T-helper 17 cell (primary cell): ENCODE results near the gene ANK2. TPM values are rescaled to one million over a fixed set of nuclear protein-coding genes. Genes with fewer than 3 reads are reported as not detected.

Experiments
- ATAC-seq: fragments of 150-1000 bp; cut with Tn5 transposase; 2 replicates; pipeline ENCODE4 v1.10.0; 2021; ENCODE audit warnings: mild to moderate bottlenecking, moderate library complexity
- DNase-seq, 3 donors: peaks; one replicate each; pipeline versions ENCODE4 v3.0.0 to v3.0.0-alpha.2; 2020 to 2021
- H3K9me3 ChIP-seq: one replicate; pipeline ENCODE4 v1.7.0; 2013; ENCODE audit warnings: low read length, mild to moderate bottlenecking; ENCODE audit not compliant: control insufficient read depth, poor library complexity, severe bottlenecking
- H3K27ac Mint-ChIP-seq: one replicate; pipeline ENCODE4 v1.8.0; 2022; ENCODE audit warnings: mild to moderate bottlenecking, moderate library complexity, mixed read lengths
- H3K27me3 Mint-ChIP-seq: one replicate; pipeline ENCODE4 v1.8.0; 2022; ENCODE audit warnings: mixed read lengths
- H3K36me3 Mint-ChIP-seq: one replicate; pipeline ENCODE4 v1.8.0; 2022; ENCODE audit warnings: low read depth, mixed read lengths
- H3K4me1 Mint-ChIP-seq: one replicate; pipeline ENCODE4 v1.8.0; 2022; ENCODE audit warnings: mild to moderate bottlenecking, mixed read lengths
- H3K4me3 Mint-ChIP-seq: one replicate; pipeline ENCODE4 v1.8.0; 2022; ENCODE audit warnings: mild to moderate bottlenecking, moderate library complexity, mixed read lengths
- total RNA-seq, 4 donors: library from RNA in 2 of 4; stranded (reverse) in 2 of 4; gene quantifications; one replicate each; pipeline ENCODE4 v1.2.3 and lab custom pipeline; 2022 to 2026

Gene ANK2
- total RNA-seq, 2 donors from 2014 or later = 0.25 to 1.2 TPM

DNA sequence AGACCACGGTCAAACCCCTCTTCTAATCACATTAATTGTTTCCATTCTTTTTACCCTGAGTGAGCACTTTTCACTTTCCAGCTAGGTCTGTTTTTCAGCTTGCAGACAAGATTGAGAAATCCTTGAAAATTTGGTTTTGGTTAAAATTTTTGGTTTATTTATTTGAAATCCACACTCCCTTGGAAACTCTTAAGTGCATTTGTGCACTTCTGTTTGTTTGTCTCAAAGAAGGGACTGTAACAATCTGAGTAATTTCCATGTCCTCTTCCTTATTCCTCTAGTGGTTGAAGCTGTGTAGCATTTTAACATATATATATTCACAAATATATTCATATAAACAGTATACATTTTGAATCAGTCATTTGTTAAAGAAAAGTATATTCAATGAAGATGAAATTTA is 333.3 kb downstream of the ANK2 start:
- no peaks in the 10 kb centered on the region for H3K9me3 ChIP-seq
- no peak for DNase-seq
- Mint-ChIP-seq H3K27me3 (peaks cover 26% of the 10 kb centered on the region), H3K4me3 (no peak overlapping the region), H3K36me3 (no peaks in the 10 kb centered on the region), H3K4me1 (peaks cover 4% of the 10 kb centered on the region), H3K27ac (no peak overlapping the region)
- ATAC-seq = no peak

DNA sequence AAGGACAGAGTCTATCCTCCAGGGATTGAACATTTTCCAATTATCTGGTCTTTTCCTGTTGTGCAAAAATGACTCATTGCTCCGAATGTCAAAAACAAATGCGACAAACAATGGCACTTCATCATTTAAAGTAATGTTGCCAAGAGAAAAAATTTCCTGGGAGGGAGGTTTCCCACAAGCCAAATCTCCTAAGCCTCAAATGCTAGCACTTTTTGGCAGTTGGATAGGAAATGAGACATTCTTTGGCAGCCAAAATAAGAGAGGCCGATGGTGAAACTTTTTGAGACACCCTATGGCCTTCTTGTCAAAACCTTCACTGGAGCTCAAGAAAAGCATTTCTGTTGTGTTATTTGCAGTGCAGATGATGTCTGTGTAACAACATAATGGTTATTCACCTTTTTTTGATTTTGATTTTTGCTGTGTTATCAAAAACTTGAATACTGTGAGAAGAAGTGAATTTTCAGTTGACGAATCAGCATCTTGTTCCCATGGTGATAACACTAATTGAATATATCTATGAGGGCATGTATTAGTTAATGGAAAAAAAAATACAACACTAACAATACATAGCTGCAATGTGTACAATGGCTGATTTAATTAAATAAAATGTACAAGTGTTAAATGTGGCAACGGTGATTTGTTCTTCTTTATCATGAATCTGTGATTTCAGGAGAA is 333.8 kb downstream of the ANK2 start:
- peaks cover 29% of the 10 kb centered on the region for H3K27me3 Mint-ChIP-seq
- DNase-seq = no peak
- ATAC-seq = no peak
- no peak overlapping the region for H3K27ac Mint-ChIP-seq
- peaks cover 3% of the 10 kb centered on the region for H3K36me3 Mint-ChIP-seq
- H3K4me3 Mint-ChIP-seq = no peak overlapping the region
- peaks cover 4% of the 10 kb centered on the region for H3K4me1 Mint-ChIP-seq
- H3K9me3 ChIP-seq = no peaks in the 10 kb centered on the region

DNA sequence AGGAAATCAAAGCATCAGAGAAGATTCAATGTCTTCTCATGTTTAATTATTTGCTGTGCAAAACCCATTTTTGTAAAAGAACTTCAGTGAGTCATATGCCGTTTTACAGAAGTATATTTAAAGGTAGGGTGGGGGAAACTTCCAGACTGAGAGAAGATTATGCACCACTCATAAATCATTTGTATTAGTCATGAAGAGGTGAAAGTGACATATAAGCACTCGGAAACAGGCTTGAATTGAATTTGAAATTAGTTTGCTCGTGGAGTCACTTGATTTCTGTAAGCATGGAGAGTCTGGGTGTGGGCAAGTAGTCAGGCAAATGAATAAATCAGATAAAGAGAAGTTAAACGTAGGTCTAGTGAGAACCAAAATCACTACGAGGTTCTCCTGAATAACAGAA is 335.1 kb downstream of the ANK2 start:
- no peak for ATAC-seq

DNA sequence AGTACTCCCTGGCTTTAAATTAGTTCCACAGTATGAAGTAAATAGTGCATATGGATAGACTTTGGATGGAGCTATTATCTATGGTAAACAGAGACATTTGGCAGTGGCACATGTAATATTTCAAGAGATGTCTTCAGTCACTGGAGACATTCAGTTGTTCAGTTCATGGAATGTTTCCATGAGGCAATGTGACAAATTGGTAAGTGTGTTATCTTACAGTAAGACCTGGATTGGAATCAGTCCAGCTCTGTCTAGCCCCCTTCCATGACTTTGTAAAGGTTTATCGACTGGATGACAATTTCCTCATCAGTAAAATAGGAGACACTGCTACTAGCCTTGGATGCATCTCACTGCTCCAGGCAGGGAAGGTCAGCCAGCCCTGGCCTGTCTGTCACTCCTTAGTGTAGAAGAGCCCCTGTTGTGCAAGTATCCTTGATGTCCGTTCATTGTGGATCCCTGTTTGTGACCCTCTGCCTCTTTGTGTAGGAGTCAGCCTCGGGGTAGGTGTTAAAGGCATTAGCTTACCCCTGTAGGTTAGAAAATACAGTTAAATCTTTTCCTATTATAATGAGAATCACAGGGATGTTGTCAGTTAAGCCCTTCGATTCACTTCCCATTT is 335.9 kb downstream of the ANK2 start:
- peaks cover 5% of the 10 kb centered on the region for H3K36me3 Mint-ChIP-seq
- no peak overlapping the region for H3K27ac Mint-ChIP-seq
- H3K9me3 ChIP-seq = no peaks in the 10 kb centered on the region
- peaks cover 4% of the 10 kb centered on the region for H3K4me1 Mint-ChIP-seq
- no peak overlapping the region for H3K4me3 Mint-ChIP-seq
- no peak for ATAC-seq
- peaks cover 41% of the 10 kb centered on the region for H3K27me3 Mint-ChIP-seq
- DNase-seq = no peak

More for the DNA sequence above, 335.1 kb downstream of the ANK2 start:
- no peaks in the 10 kb centered on the region for H3K9me3 ChIP-seq
- Mint-ChIP-seq H3K27ac (no peak overlapping the region), H3K27me3 (peaks cover 35% of the 10 kb centered on the region), H3K4me1 (peaks cover 4% of the 10 kb centered on the region), H3K4me3 (no peak overlapping the region), H3K36me3 (peaks cover 5% of the 10 kb centered on the region)
- no peak for DNase-seq

DNA sequence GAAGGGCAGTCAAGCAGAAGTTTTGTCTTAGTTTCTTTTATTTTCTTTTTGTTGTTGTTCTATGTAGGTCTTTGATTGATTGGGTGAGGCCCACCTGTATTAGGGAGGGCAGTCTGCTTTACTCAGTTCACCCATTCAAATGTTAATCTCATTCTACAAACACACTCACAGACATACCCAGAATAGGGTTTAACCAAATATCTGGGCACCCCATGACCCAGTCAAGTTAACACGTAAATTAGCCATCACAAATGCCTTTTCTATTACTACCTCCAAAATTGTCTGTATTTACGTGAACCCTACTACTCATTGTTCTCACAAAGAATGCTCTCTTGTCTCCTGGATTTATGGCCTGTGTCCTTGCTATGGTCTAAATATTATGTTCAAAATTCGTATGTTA is 339.7 kb downstream of the ANK2 start:
- Mint-ChIP-seq H3K36me3 (peaks cover 5% of the 10 kb centered on the region), H3K4me3 (no peak overlapping the region), H3K4me1 (peaks cover 4% of the 10 kb centered on the region), H3K27ac (no peak overlapping the region), H3K27me3 (peaks cover 36% of the 10 kb centered on the region)
- no peak for ATAC-seq
- H3K9me3 ChIP-seq = no peaks in the 10 kb centered on the region
- DNase-seq = no peak

DNA sequence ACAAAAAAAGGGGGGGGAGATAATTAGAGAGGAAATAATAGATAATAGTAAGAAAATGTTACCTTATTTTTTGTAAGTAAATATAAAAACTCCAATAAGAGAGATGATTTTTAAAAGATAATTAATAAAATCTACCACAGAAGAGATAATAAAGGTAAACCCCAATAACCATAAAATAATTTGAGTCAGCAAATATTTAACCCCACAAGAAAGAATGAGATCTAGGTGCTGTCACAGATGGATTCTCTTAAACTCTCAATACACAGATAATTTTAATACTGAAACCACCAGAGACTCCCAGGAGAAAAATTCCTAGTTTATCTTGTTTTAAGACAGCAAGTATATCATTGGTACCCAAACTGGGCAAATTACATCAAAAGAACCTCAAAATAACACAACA is 341.4 kb downstream of the ANK2 start:
- DNase-seq = no peak
- no peak overlapping the region for H3K27ac Mint-ChIP-seq
- H3K4me1 Mint-ChIP-seq = peaks cover 2% of the 10 kb centered on the region
- H3K4me3 Mint-ChIP-seq = no peak overlapping the region
- no peak for ATAC-seq
- no peaks in the 10 kb centered on the region for H3K9me3 ChIP-seq
- peaks cover 5% of the 10 kb centered on the region for H3K36me3 Mint-ChIP-seq
- H3K27me3 Mint-ChIP-seq = peaks cover 32% of the 10 kb centered on the region

DNA sequence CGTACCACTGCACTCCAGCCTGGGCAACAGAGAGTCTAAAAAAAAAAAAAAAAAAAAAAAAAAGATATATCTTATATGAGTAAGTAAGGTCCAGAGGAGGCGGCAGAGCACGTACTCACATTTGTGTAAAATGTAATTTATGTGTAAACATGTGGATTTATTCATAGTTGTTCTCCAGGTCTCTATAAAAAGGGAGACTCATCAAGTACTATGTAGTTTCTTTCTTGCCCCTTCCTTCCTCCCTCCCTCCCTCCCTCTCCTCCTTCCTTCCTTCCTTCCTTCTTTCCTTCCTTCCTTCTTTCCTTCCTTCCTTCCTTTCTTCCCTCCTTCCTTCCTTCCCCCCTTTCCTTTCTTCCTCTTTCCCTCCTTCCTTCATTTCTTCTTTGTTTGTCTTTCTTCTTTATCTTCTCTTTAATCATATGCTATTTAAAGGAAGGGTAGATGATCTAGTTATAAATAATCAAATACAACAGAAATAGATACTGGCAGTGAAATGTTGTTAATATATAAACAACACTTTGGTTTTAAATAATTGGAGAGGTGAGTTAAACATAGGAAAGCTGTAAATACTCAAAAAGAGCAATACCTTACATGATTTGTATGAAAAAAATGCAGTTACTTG is 344.8 kb downstream of the ANK2 start:
- ATAC-seq (no peak), DNase-seq (no peak)
- Mint-ChIP-seq H3K27me3 (peaks cover 8% of the 10 kb centered on the region), H3K4me3 (no peak overlapping the region), H3K36me3 (no peaks in the 10 kb centered on the region), H3K4me1 (peaks cover 2% of the 10 kb centered on the region), H3K27ac (no peak overlapping the region)
- no peaks in the 10 kb centered on the region for H3K9me3 ChIP-seq

DNA sequence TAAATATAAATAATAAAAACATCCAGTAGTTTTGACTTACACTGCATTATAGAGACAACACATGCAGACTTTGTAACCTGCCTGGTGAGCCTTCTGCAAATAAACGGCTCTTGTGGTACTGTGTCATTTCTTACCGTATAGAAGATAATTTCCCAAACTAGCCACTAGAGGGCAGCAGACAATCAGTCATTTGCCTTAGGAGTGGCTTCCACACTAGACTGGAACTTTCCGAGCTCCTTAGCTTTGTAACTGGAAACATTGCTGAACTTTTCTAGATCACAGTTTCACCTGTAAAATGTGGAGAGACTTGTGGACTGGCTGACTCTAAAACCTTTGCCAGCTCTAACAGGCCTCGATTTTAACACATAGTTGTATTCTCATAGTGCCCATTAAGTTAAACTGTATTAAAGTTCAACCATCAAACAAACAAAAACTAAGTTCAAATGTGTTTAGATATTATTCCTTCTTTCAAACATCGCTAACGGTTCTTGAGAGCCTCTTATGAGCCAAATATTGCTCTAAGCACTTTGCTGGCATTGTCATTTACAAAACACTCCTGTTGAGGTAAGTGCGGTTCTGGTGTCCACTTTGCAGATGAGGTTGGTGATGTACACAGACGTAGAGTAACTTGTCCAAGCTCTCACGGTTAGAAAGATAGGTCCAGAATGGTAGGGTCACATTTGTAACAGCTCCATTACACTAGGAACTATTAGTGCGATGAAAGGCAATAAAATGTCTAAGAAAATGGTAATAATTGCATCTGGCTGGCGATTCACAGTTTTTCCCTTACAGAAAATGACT is 345.5 kb downstream of the ANK2 start:
- DNase-seq (peak in 1 of 3 donors; percentile 31), ATAC-seq (peak; percentile 91)
- H3K4me1 Mint-ChIP-seq = peaks cover 2% of the 10 kb centered on the region
- peaks cover 7% of the 10 kb centered on the region for H3K27me3 Mint-ChIP-seq
- H3K36me3 Mint-ChIP-seq = no peaks in the 10 kb centered on the region
- H3K4me3 Mint-ChIP-seq = no peak overlapping the region
- no peak overlapping the region for H3K27ac Mint-ChIP-seq
- H3K9me3 ChIP-seq = no peaks in the 10 kb centered on the region

DNA sequence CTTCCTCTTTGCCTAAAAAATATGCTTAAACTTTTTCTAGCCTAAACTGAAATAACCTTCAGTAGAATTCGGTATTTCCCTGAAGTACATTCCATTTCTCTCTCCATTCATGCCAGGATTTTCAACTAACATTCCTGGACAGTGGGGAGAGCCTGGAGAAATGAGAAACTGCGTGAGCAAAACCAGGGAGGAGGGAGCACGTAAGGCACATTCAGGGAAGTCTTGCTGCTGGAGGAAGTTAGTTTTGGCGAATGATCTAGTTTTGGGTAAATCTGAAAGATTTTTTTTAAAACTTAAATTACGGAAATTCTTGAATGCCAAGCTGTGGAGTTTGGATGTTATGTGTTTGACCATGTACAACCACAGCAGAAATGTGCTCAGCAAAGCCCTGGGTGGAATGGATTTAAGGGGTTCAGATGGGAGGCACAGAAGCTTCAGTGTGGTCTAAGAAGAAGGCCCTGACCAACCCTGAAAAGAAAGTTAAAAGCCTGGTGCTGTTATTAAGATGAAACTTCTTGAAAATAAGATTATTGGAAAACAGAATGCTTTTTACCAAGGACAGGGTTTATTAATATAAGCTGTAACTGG is 347.8 kb downstream of the ANK2 start:
- H3K36me3 Mint-ChIP-seq = no peaks in the 10 kb centered on the region
- H3K4me1 Mint-ChIP-seq = peaks cover 2% of the 10 kb centered on the region
- no peaks in the 10 kb centered on the region for H3K27me3 Mint-ChIP-seq
- no peak overlapping the region for H3K27ac Mint-ChIP-seq
- ATAC-seq (no peak), DNase-seq (no peak)
- H3K9me3 ChIP-seq = no peaks in the 10 kb centered on the region
- no peak overlapping the region for H3K4me3 Mint-ChIP-seq

DNA sequence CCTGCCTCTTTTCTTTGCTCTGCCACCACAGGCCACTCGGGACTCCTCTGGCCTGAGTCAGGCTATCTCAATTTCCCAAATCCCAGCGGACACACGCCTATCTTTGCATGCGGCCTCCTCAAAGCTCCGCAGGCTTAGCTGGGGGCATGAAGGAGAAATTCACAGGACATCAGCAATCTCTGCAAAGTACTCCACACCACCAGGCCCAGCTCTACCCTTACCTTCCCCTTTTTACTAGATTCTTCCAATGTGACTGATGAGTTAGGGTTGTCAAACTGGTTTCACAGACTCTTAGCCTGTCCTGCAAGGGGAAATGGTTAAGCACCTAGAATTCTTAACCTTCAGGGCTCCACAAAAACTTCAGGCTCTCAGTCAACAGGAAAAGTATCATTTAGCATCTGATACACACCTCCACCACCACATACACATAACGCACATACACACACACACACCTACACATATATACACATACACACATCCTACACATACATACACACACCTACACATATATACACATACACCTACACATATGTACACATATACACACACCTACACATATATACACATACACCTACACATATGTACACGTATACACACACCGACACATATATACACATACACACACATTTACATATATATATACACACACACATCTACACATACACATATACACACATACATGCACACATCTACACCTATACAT is 349.1 kb downstream of the ANK2 start:
- peaks cover 2% of the 10 kb centered on the region for H3K4me1 Mint-ChIP-seq
- H3K9me3 ChIP-seq = no peaks in the 10 kb centered on the region
- no peaks in the 10 kb centered on the region for H3K27me3 Mint-ChIP-seq
- ATAC-seq (no peak), DNase-seq (no peak)
- H3K27ac Mint-ChIP-seq = no peak overlapping the region
- no peaks in the 10 kb centered on the region for H3K36me3 Mint-ChIP-seq
- H3K4me3 Mint-ChIP-seq = no peak overlapping the region

DNA sequence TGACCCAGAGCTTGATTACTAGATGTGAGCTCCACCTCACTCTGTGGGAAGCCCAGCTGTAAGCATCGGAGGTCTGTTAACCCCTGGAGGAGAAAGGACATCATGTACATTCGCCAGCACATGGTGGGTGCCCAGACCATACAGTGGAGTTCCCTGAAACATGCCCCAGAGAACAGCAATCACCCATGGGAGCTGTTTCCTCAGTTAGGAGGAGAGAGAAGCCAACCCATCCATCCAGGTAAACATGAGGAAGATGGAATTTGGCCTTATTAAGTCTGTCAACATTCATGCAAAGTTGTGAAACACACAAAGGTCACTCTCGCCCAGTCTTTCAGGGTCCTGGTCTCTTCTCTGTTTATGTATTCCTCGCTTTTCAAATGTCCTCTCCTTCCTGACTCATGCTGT is 354.7 kb downstream of the ANK2 start:
- ATAC-seq = no peak
- no peak overlapping the region for H3K4me3 Mint-ChIP-seq
- H3K4me1 Mint-ChIP-seq = no peaks in the 10 kb centered on the region

DNA sequence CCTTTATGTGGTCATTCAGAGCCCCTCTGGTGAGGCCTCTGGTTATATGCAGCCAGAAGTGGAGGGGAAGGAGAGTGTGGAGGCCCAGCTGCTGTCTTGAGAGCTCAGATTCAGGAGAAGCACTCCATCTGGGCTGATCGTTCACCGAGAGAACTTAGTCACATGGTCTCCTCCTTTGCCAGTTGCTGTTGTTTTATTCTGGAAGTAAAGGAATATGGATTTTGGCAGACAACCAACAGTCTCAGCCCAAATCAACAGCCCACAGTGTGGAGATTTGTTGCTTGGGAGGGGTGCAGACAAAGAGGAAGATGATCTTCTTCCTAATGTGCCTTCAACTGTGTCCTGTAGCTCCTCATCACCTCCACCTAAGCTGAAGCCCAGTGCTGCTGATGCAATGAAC is 355.4 kb downstream of the ANK2 start:
- no peak for ATAC-seq
- Mint-ChIP-seq H3K27ac (no peak overlapping the region), H3K36me3 (no peaks in the 10 kb centered on the region)

More for the DNA sequence above, 354.7 kb downstream of the ANK2 start:
- Mint-ChIP-seq H3K36me3 (no peaks in the 10 kb centered on the region), H3K27ac (no peak overlapping the region), H3K27me3 (no peaks in the 10 kb centered on the region)
- H3K9me3 ChIP-seq = no peaks in the 10 kb centered on the region
- DNase-seq = no peak

More for the DNA sequence above, 355.4 kb downstream of the ANK2 start:
- H3K9me3 ChIP-seq = no peaks in the 10 kb centered on the region
- DNase-seq = no peak
- Mint-ChIP-seq H3K4me3 (no peak overlapping the region), H3K27me3 (peaks cover 4% of the 10 kb centered on the region), H3K4me1 (peaks cover 2% of the 10 kb centered on the region)
